Activated T-cell treated with anti-CD3 and anti-CD28 coated beads, Interleukin-2, amount 50 U/mL, for 4 hours (primary cell): ENCODE results near the gene OR6M1. TPM values are rescaled to one million over a fixed set of nuclear protein-coding genes. Genes with fewer than 3 reads are reported as not detected.

Experiments
- ATAC-seq, 2 donors: fragments of 200-7000 bp; cut with Tn5 transposase; one replicate each; pipeline ENCODE4 v1.10.0; 2021
- DNase-seq: peaks from one replicate; pipeline ENCODE4 v3.0.0-alpha.2; 2020
- H3K27me3 Mint-ChIP-seq: one replicate; pipeline ENCODE4 v1.8.0; 2021; ENCODE audit warnings: low read depth, mixed read lengths
- H3K36me3 Mint-ChIP-seq: one replicate; pipeline ENCODE4 v1.8.0; 2022; ENCODE audit warnings: mixed read lengths; ENCODE audit not compliant: insufficient read depth
- H3K4me1 Mint-ChIP-seq: one replicate; pipeline ENCODE4 v1.8.0; 2021; ENCODE audit warnings: low read depth, mixed read lengths
- H3K4me3 Mint-ChIP-seq: one replicate; pipeline ENCODE4 v1.8.0; 2021; ENCODE audit warnings: mild to moderate bottlenecking, moderate library complexity, mixed read lengths
- H3K9me3 Mint-ChIP-seq: one replicate; pipeline ENCODE4 v1.8.0; 2021; ENCODE audit warnings: mixed read lengths
- total RNA-seq, 3 donors: library from RNA; stranded (reverse); gene quantifications; one replicate each; pipeline ENCODE4 v1.2.1, GENCODE V29; 2021

Gene OR6M1
- total RNA-seq, 3 donors from 2014 or later, result not detected

- no peak for DNase-seq
- no peak for ATAC-seq
- Mint-ChIP-seq H3K4me3 (no peak overlapping the region), H3K27me3 (peaks cover 6% of the 10 kb centered on the region), H3K9me3 (peaks cover 24% of the 10 kb centered on the region), H3K4me1 (no peaks in the 10 kb centered on the region), H3K36me3 (peaks cover 3% of the 10 kb centered on the region)
Observed at GRCh38 chr11:123760894-123761293, 45.3 kb downstream of the OR6M1 start.

- Mint-ChIP-seq H3K36me3 (peaks cover 3% of the 10 kb centered on the region), H3K4me1 (no peaks in the 10 kb centered on the region), H3K4me3 (no peak overlapping the region), H3K9me3 (peaks cover 12% of the 10 kb centered on the region), H3K27me3 (peaks cover 16% of the 10 kb centered on the region)
- no peak for ATAC-seq
- no peak for DNase-seq
Observed at GRCh38 chr11:123757976-123758375, 48.2 kb downstream of the OR6M1 start.

GRCh38 chr11:123755813-123756212 is 50.3 kb downstream of the OR6M1 start:
- H3K36me3 Mint-ChIP-seq, result no peaks in the 10 kb centered on the region
- H3K4me3 Mint-ChIP-seq, result no peak overlapping the region
- DNase-seq (no peak), ATAC-seq (no peak)
- no peaks in the 10 kb centered on the region for H3K4me1 Mint-ChIP-seq
- no peaks in the 10 kb centered on the region for H3K9me3 Mint-ChIP-seq
- peaks cover 36% of the 10 kb centered on the region for H3K27me3 Mint-ChIP-seq

Other genes starting within 250 kb of the OR6M1 start
- gene SCN3B, start 151.7 kb downstream of the OR6M1 start, total RNA-seq, result not detected
- 10 to 100 TPM; 19.9 to 20.6 (median 20.3) TPM for gene ZNF202, start 64.7 kb downstream of the OR6M1 start, total RNA-seq
- not detected for gene OR6X1, start 51.8 kb downstream of the OR6M1 start, total RNA-seq
- gene TMEM225, start 79.3 kb upstream of the OR6M1 start, total RNA-seq, result not detected
- gene OR8D4, start 95.8 kb upstream of the OR6M1 start, total RNA-seq, result not detected
- not detected for gene OR4D5, start 133.3 kb upstream of the OR6M1 start, total RNA-seq
- gene OR6T1, start 137.5 kb upstream of the OR6M1 start, total RNA-seq, result not detected
- gene OR10S1, start 171.4 kb upstream of the OR6M1 start, total RNA-seq, result not detected
- not detected for gene OR10G6, start 188.8 kb upstream of the OR6M1 start, total RNA-seq
- not detected for gene OR10G4, start 206.6 kb upstream of the OR6M1 start, total RNA-seq
- gene OR10G9, start 216.7 kb upstream of the OR6M1 start, total RNA-seq, result not detected
- gene OR10G8, start 220.4 kb upstream of the OR6M1 start, total RNA-seq, result not detected
- gene OR10G7, start 235.0 kb upstream of the OR6M1 start, total RNA-seq, result not detected